Cardiac muscle cell (in vitro differentiated cells and primary cell): ENCODE data around the gene NAA80. TPM values are rescaled to one million over a fixed set of nuclear protein-coding genes. Genes with fewer than 3 reads are reported as not detected.

Experiments used
- DNase-seq, 2 donors: peaks; one replicate each; pipeline versions ENCODE4 v3.0.0 to v3.0.0-alpha.2; 2010 to 2017; ENCODE audit warnings: low read depth in 1 of 2, low spot score in 1 of 2
- H3K27ac ChIP-seq: fragments of 200-600 bp; sonication (generic); 2 replicates; pipeline ENCODE4 v1.5.1; 2016
- H3K27me3 ChIP-seq: fragments of 200-600 bp; sonication (generic); 2 replicates; pipeline ENCODE4 v1.6.0; 2016; ENCODE audit warnings: control low read depth
- H3K36me3 ChIP-seq: fragments of 200-600 bp; sonication (generic); 2 replicates; pipeline ENCODE4 v1.5.1; 2016; ENCODE audit warnings: control low read depth
- H3K4me1 ChIP-seq: fragments of 200-600 bp; sonication (generic); 2 replicates; pipeline ENCODE4 v1.8.1; 2017; ENCODE audit warnings: low read depth, mild to moderate bottlenecking, mixed run types
- H3K4me3 ChIP-seq: fragments of 200-600 bp; sonication (generic); 2 replicates; pipeline ENCODE4 v1.5.1; 2016; ENCODE audit warnings: mild to moderate bottlenecking
- H3K9me3 ChIP-seq: fragments of 200-600 bp; sonication (generic); 2 replicates; pipeline ENCODE4 v1.5.1; 2017; ENCODE audit warnings: low read depth, mild to moderate bottlenecking, control low read depth
- CTCF ChIP-seq: IDR thresholded peaks from 2 replicates; pipeline ENCODE4 v1.5.1; 2012; ENCODE audit warnings: low read depth, mild to moderate bottlenecking, low read length
- polyA plus RNA-seq: library from polyadenylated mRNA; unstranded; fragments of >200 nt; fragmentation: Nextera tagmentation; extraction: Ambion mirVana; gene quantifications from 2 replicates; pipeline ENCODE4 v1.2.1, GENCODE V29; 2016
- total RNA-seq: library from RNA; depleted of rRNA; stranded (reverse); fragments of >200 nt; gene quantifications from 2 replicates; pipeline ENCODE4 v1.2.3, GENCODE V29; 2016

Gene NAA80
- total and polyA plus RNA-seq, 2 experiments from 2014 or later, result 35.6 to 40.4 TPM

- peaks cover 15% of the 10 kb centered on the region for H3K36me3 ChIP-seq
These were observed 26.4 kb upstream of the NAA80 start for GRCh38 chr3:50325497-50326181.

GRCh38 chr3:50325113-50325480 lies 25.9 kb upstream of the NAA80 start:
- H3K4me1 ChIP-seq, result peaks cover 23% of the 10 kb centered on the region
- H3K9me3 ChIP-seq, result no peaks in the 10 kb centered on the region
- no peak for TF ChIP-seq CTCF
- no peak overlapping the region for H3K27ac ChIP-seq
- no peaks in the 10 kb centered on the region for H3K27me3 ChIP-seq
- H3K4me3 ChIP-seq, result no peak overlapping the region
- DNase-seq, result no peak
- peaks cover 10% of the 10 kb centered on the region for H3K36me3 ChIP-seq

More at GRCh38 chr3:50325497-50326181, 26.4 kb upstream of the NAA80 start:
- peaks cover 20% of the 10 kb centered on the region for H3K4me1 ChIP-seq
- TF ChIP-seq CTCF, result no peak
- no peaks in the 10 kb centered on the region for H3K9me3 ChIP-seq
- no peak for DNase-seq
- no peak overlapping the region for H3K4me3 ChIP-seq
- H3K27me3 ChIP-seq, result no peaks in the 10 kb centered on the region
- H3K27ac ChIP-seq, result no peak overlapping the region

GRCh38 chr3:50324351-50325112 lies 25.3 kb upstream of the NAA80 start:
- H3K27ac ChIP-seq, result peak overlapping the region; percentile 32
- DNase-seq, result peak; percentile 73 to 74
- H3K4me1 ChIP-seq, result peaks cover 29% of the 10 kb centered on the region
- H3K9me3 ChIP-seq, result no peaks in the 10 kb centered on the region
- peaks cover 7% of the 10 kb centered on the region for H3K36me3 ChIP-seq
- no peak overlapping the region for H3K4me3 ChIP-seq
- peak; percentile 88 for TF ChIP-seq CTCF
- H3K27me3 ChIP-seq, result no peaks in the 10 kb centered on the region

GRCh38 chr3:50323614-50324199 lies 24.5 kb upstream of the NAA80 start:
- Histone ChIP-seq H3K4me3 (no peak overlapping the region), H3K27me3 (no peaks in the 10 kb centered on the region), H3K36me3 (peaks cover 11% of the 10 kb centered on the region), H3K9me3 (no peaks in the 10 kb centered on the region), H3K4me1 (peaks cover 31% of the 10 kb centered on the region), H3K27ac (peak overlapping the region; percentile 32)
- no peak for DNase-seq
- no peak for TF ChIP-seq CTCF

GRCh38 chr3:50323092-50323600 lies 23.9 kb upstream of the NAA80 start:
- Histone ChIP-seq H3K4me3 (no peak overlapping the region), H3K27ac (no peak overlapping the region), H3K27me3 (no peaks in the 10 kb centered on the region), H3K9me3 (no peaks in the 10 kb centered on the region), H3K36me3 (peaks cover 14% of the 10 kb centered on the region), H3K4me1 (peaks cover 31% of the 10 kb centered on the region)
- peak in 1 of 2 donors; percentile 34 for DNase-seq
- no peak for TF ChIP-seq CTCF
